ENCODE results near the gene SH3GL3. TPM values are rescaled to one million over a fixed set of nuclear protein-coding genes. Genes with fewer than 3 reads are reported as not detected.

Gene SH3GL3
- total and polyA plus RNA-seq, 2 of the 8 experiments (the other 6 are each of a cell fraction or from before 2014, with no cell fraction given) = 14.1 to 19.1 TPM

GRCh38 chr15:83515164-83515563 is 68.0 kb downstream of the SH3GL3 start:
- DNase-seq (ENCODE audit: low read depth in 1 of 2, low spot score in 2 of 2) (no peak), FAIRE-seq (no peak)
- H3K4me2 ChIP-seq (ENCODE audit: insufficient read depth in 1 of 2, low read depth in 2 of 2, low read length in 2 of 2) = no peak overlapping the region
- no peak overlapping the region for H3K14ac ChIP-seq (ENCODE audit: insufficient read length)
- H3K27ac ChIP-seq (ENCODE audit: low read depth, low read length) = no peak overlapping the region
- no peak overlapping the region for H3K18ac ChIP-seq (ENCODE audit: extremely low read depth, low read length)
- WGBS, 2 experiments (ENCODE audit: extremely low coverage in 1 of 2, insufficient coverage in 1 of 2, insufficient read length in 1 of 2, insufficient replicate concordance in 2 of 2, low coverage in 1 of 2, low lambda C conversion rate in 2 of 2, missing lambda C conversion rate in 1 of 2) = 81% methylated on average over 4 of the region's 4 CpGs; no CpG with 5 or more reads in 1 of the 2 experiments
- no peak overlapping the region for H4K8ac ChIP-seq (ENCODE audit: extremely low read depth, insufficient read depth, low read length)
- ChIA-PET CTCF (ENCODE audit: partially characterized antibody) (interaction anchor here (1.2 to 1.3 kb wide), 2 partner anchors 11 to 56 kb away, joined by 3 read pairs; no protein-coding TSS in a partner anchor), POLR2A (ENCODE audit: partially characterized antibody) (no interaction called here)
- H4K91ac ChIP-seq (replicated peaks; ENCODE audit: insufficient read length, low read length) = no peak overlapping the region
- H2BK15ac ChIP-seq (ENCODE audit: low read length) = no peak overlapping the region
- H3K79me2 ChIP-seq (ENCODE audit: control insufficient read depth in 1 of 2, insufficient read depth in 2 of 2, low read length in 2 of 2) = no peaks in the 10 kb centered on the region
- no peak overlapping the region for H2BK120ac ChIP-seq (replicated peaks; ENCODE audit: low read depth, low read length)
- peaks cover 0 to 2% of the 10 kb centered on the region in 2 experiments for H4K20me1 ChIP-seq (replicated peaks in 1 of 2; ENCODE audit: control insufficient read depth in 1 of 2, insufficient read depth in 2 of 2, low read length in 2 of 2)
- no peak overlapping the region for H3K4ac ChIP-seq (replicated peaks; ENCODE audit: insufficient read length, low read depth, low read length)
- no peak overlapping the region for H3K4me3 ChIP-seq (ENCODE audit: extremely low read depth in 1 of 4, insufficient read depth in 2 of 4, low read depth in 3 of 4, low read length in 4 of 4)
- no peak overlapping the region for H3K23ac ChIP-seq (ENCODE audit: insufficient read length)
- no peak overlapping the region for H2BK20ac ChIP-seq (ENCODE audit: low read length)
- no peak overlapping the region for H2AFZ ChIP-seq (ENCODE audit: low read length)
- no peaks in the 10 kb centered on the region for H3K9me3 ChIP-seq (ENCODE audit: insufficient read depth in 2 of 2, low read depth in 1 of 2, low read length in 1 of 2)
- peaks cover 0 to 4% (median 1%) of the 10 kb centered on the region in 4 experiments; a peak in 4 of 7 replicates for H3K4me1 ChIP-seq (replicated peaks in 1 of 4; ENCODE audit: control insufficient read depth in 3 of 4, insufficient read depth in 4 of 4, low read length in 3 of 4)
- no peak overlapping the region for H2BK5ac ChIP-seq (ENCODE audit: low read depth, low read length)
- H3K27me3 ChIP-seq (replicated peaks in 1 of 4; ENCODE audit: control insufficient read depth in 3 of 4, extremely low read depth in 1 of 4, insufficient read depth in 3 of 4, low read length in 3 of 4) = no peaks in the 10 kb centered on the region; a peak in 1 of 7 replicates
- H3K79me1 ChIP-seq (ENCODE audit: low read depth, low read length) = no peaks in the 10 kb centered on the region
- no peak overlapping the region for H3K56ac ChIP-seq (replicated peaks; ENCODE audit: insufficient read length, low read depth, low read length)
- H3K9ac ChIP-seq (replicated peaks in 1 of 4; ENCODE audit: extremely low read depth in 1 of 4, low read depth in 3 of 4, low read length in 3 of 4) = no peak overlapping the region
- no peak overlapping the region for H2BK12ac ChIP-seq (ENCODE audit: low read depth, low read length)
- no peaks in the 10 kb centered on the region for H3K36me3 ChIP-seq (ENCODE audit: control insufficient read depth in 2 of 4, insufficient read depth in 4 of 4, low read length in 3 of 4)
- H4K5ac ChIP-seq (ENCODE audit: insufficient read length, low read depth, low read length) = no peak overlapping the region
- H3K23me2 ChIP-seq (ENCODE audit: low read depth, low read length) = no peaks in the 10 kb centered on the region
- H2AK5ac ChIP-seq (ENCODE audit: low read depth, low read length) = no peak overlapping the region
- TF ChIP-seq TCF12 (IDR thresholded peaks at IDR 0.05; ENCODE audit: low read depth, low read length) (no peak), SAP30 (IDR thresholded peaks at IDR 0.05; ENCODE audit: insufficient read depth, insufficient replicate concordance, low read length) (no peak), SIRT6 (IDR thresholded peaks at IDR 0.05; ENCODE audit: low read length) (no peak), CTBP2 (IDR thresholded peaks at IDR 0.05; ENCODE audit: borderline replicate concordance, insufficient read depth, insufficient read length, low read length) (no peak), ZNF274 (IDR thresholded peaks at IDR 0.05; ENCODE audit: borderline replicate concordance, extremely low read depth, low read length) (no peak), NRF1 (IDR thresholded peaks at IDR 0.05; ENCODE audit: low read depth, low read length) (no peak), HDAC6 (IDR thresholded peaks at IDR 0.05; ENCODE audit: low read depth, low read length) (no peak), RXRA (IDR thresholded peaks at IDR 0.05; ENCODE audit: insufficient read depth, low read depth, low read length) (no peak), MAFK (IDR thresholded peaks at IDR 0.05; ENCODE audit: low read depth, low read length) (no peak), SP4 (IDR thresholded peaks at IDR 0.05; ENCODE audit: low read length) (no peak), CEBPB (IDR thresholded peaks at IDR 0.05; ENCODE audit: low read depth, low read length) (no peak)
- TF ChIP-seq, protein P1, sequence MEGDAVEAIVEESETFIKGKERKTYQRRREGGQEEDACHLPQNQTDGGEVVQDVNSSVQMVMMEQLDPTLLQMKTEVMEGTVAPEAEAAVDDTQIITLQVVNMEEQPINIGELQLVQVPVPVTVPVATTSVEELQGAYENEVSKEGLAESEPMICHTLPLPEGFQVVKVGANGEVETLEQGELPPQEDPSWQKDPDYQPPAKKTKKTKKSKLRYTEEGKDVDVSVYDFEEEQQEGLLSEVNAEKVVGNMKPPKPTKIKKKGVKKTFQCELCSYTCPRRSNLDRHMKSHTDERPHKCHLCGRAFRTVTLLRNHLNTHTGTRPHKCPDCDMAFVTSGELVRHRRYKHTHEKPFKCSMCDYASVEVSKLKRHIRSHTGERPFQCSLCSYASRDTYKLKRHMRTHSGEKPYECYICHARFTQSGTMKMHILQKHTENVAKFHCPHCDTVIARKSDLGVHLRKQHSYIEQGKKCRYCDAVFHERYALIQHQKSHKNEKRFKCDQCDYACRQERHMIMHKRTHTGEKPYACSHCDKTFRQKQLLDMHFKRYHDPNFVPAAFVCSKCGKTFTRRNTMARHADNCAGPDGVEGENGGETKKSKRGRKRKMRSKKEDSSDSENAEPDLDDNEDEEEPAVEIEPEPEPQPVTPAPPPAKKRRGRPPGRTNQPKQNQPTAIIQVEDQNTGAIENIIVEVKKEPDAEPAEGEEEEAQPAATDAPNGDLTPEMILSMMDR (IDR thresholded peaks at IDR 0.05; ENCODE audit: control extremely low read depth in 1 of 3, insufficient read depth in 1 of 3, low read depth in 1 of 3, low read length in 3 of 3) = no peak

All from H1 (cell line).